Measurements from ENCODE around the gene ACOXL.

ACOXL gene

GRCh38 chr2:110973262-110973661 lies 240.9 kb downstream of the ACOXL start:
- no peak for DNase-seq (ENCODE audit: low read depth in 2 of 2)

DNA sequence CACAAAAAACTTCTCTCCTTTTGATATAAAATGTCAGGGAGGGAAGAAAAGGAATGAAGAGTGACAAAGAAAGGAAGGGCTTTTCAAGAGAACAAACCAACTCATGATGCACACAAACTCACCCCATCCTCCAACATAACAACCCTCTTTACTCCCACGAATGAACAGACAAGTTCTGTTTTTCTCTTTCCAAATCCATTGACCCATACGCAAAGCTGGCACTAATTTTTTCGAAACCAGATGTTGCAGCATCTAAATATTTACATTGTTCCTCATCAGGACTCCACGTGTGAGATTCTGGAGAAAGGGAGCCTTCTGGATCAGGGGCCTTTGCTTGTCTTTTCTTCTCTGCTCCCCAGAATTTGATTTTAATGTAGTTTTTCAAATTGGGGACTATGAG lies 245.0 kb downstream of the ACOXL start:
- DNase-seq (ENCODE audit: low read depth in 2 of 2): no peak

GRCh38 chr2:110978148-110978547 lies 245.8 kb downstream of the ACOXL start:
- DNase-seq (ENCODE audit: low read depth in 2 of 2): no peak

GRCh38 chr2:110978756-110979470 lies 246.5 kb downstream of the ACOXL start:
- no peak for DNase-seq (ENCODE audit: low read depth in 2 of 2)

- no peak for DNase-seq (ENCODE audit: low read depth in 2 of 2)
Observed at GRCh38 chr2:110979471-110980338, 247.3 kb downstream of the ACOXL start.

GRCh38 chr2:110980339-110981062 lies 248.1 kb downstream of the ACOXL start:
- DNase-seq (ENCODE audit: low read depth in 2 of 2): no peak

DNA sequence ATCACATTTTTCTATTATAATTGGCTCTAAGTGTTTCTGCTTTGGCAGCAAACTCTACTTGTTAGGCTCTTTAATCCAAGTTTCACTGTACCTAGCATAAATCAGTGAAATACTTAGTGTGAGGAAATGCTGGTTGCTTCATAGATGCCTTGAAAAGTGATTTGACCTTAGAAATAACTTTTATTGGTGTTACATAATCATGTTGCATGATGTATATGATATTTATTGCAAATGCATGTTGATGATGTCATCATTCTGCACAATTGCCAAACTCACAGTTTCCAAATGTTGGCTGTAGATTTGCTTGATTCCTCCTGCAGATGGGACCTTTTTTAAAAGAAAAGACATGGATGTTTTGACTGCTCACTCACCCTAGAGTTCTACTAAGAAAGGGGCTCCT lies 250.8 kb downstream of the ACOXL start:
- no peak for DNase-seq (ENCODE audit: low read depth in 2 of 2)

DNA sequence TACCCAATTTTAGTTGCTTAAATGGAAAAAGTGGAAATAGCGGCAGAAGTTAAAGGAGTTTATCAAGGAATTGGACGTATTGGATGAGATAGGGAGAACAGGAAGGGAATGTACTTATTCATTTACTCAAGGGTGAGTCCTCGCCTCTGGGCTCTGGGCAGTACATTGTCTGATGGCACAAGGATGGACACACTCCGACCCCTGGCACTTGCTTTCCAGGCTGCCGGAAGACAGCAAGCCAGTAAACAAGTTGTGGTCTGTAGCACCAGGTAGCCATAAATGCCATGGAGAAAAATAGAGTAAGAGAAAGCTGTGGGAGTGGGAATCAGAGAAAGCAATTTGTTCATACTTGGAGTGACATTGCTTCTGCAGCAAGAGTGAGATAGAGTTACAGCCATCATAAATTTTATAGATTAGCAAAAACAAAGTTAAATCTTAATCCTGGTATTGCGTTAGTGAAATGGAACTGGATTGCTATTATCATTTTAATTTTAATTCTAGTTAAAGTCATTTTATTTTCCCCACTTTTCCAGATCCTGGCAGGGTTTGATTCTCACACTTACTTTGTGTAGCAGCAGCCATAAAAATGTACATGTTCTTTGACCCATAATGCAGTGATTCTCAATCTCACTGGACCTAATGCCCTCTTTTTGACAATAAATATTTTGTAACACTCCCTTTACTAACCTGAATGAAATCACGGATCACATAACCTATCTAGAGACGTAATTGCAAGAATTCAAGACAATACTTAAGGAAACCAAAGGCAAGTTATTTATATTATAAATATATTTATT lies 252.5 kb downstream of the ACOXL start:
- DNase-seq (ENCODE audit: low read depth in 2 of 2): no peak

- no peak for DNase-seq (ENCODE audit: low read depth in 2 of 2)
Observed at GRCh38 chr2:110990440-110990839, 258.1 kb downstream of the ACOXL start.

DNA sequence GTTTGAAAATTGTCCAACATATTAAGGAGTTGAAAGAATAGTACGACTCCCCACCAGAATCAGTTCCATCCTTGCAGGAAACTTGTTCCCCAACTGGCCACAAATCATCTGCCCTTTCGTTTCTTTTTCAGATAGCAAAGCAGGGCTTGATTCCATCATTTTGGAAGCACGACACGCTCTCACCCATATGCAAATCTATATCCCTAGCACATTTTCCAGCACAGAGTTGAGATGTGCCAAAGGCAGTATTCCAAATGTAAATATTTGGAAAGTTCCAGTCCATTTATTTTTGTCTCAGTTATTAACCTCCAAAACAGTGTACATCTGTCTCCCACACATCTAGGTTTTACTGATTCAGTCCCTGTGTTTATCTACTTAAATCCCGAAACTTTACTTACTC lies 259.5 kb downstream of the ACOXL start:
- no peak for DNase-seq (ENCODE audit: low read depth in 2 of 2)

GRCh38 chr2:110992886-110993285 lies 260.5 kb downstream of the ACOXL start:
- no peak for DNase-seq (ENCODE audit: low read depth in 2 of 2)

DNA sequence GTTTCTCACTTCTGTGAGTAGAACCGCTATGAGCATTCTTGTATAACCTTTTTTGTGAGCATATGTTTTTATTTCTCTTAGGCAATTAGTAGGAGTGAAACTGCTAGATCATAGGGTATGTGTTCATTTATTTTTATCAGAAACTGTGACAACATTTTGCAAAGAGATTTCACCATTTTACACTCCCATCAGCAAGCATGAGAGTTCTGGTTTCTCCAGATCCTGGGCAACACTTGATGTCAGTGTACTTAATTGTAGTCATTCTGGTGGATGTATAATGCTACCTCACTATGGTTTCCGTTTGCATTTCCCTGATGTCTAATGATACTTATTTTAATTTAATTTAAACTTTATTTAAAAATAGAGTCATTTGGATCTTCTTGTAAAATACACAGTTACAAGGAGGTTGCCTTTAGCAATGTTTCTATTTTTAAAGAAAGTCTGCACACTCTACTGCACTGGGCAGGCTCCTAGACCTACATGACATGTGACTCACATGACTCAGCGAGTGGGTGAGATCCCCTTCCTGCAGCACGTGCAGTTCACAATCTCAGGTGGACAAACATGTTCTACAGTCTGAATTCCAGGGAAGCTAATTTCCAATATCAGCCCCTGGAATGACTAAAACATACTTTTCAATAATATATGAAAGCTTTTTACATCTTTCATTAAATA lies 261.3 kb downstream of the ACOXL start:
- no peak for DNase-seq (ENCODE audit: low read depth in 2 of 2)

DNA sequence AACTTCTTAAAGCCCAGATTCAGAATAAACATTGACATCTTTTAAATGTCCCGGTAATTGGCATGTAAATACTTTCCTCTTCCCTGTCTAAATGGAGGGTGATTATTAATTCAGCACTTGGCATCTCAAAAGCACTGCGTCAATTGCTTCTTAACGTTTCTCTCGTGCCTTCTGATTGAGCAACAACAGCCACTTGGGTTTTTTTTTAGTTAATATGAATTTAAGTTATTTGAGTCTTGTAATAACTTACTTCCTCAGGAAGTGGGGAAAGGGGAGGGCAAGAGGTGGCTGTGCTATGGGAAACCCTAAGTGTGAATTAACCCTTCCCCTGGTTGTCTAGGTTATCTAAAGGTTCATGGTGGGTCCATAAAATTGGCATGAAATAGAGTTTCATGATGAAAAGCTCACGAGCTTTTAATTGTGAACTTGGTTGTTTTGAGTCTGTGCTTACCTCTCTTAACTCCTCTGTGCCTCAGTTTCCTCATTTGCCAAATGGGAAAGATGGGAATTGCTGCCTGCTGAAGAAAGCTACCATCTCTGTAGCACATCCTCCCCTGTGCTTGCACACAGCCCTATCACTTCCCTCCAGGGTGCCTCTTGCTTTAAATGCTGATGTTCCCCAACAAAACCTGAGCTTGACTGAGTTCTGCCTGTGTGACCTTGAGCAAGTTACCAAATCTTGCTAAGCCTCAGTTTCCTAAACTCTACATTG lies 262.0 kb downstream of the ACOXL start:
- DNase-seq (ENCODE audit: low read depth in 2 of 2): no peak

DNA sequence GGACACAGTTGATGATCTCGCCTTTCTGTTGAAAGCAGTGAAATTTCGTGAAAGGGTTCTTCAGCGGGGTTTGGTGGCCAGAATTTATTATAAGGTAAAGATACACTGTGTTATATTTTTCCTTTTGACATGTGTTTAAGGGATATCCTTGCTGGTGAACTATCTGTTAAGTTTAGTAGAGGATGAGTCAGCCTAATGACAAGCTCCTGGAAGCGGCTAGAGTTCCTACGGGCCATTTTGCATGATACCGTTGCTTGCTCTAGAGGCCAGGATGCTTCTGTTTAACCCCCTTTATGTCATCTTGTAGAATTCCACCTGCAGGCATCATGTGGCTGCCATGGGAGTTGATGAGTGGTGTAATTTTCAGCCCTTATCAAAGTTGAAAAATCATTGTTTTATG lies 263.5 kb downstream of the ACOXL start:
- DNase-seq (ENCODE audit: low read depth in 2 of 2): no peak

- no peak for DNase-seq (ENCODE audit: low read depth in 2 of 2)
Observed at GRCh38 chr2:110997331-110998045, 265.1 kb downstream of the ACOXL start.

GRCh38 chr2:110998311-110998710 lies 265.9 kb downstream of the ACOXL start:
- DNase-seq (ENCODE audit: low read depth in 2 of 2): no peak

DNA sequence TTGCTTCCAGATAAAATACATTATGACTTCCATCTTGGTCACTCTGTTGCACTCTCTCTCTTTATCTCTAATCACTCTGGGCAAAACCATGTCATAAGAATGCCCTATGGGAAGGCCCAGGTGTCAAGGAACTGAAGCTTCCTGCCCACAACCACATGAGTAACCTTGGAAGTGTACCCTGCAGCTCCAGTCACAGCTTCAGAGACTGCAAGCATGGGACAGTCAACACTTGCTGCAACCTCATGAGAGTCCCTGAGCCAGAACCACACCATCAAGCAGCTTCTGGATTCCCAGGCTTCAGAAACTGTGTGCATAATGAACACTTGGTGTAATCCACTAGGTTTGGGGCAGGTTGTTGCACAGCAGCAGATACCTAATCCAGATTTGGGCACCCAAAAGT lies 267.3 kb downstream of the ACOXL start:
- no peak for DNase-seq (ENCODE audit: low read depth in 2 of 2)

DNA sequence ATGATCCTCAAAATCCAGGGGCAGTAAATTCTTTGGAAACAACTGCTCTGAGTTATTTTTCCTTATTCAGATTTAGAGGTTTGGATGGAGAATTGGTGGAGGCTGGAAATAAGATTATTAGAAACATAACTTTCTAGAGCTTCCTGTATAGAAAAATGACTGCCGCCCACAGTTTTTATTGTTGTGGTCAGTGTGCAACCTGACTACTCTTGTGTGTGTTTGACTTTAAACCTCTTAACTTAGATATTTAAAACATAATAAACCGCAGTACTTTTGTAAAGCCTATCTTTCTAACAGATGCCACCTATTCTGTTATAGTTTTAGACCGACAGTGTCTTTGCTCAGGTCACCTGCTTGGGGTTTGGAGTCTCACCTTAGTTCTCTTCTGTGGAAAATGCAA lies 272.9 kb downstream of the ACOXL start:
- no peak for DNase-seq (ENCODE audit: low read depth in 2 of 2)

- no peak for DNase-seq (ENCODE audit: low read depth in 2 of 2)
Observed at GRCh38 chr2:111005821-111006220, 273.4 kb downstream of the ACOXL start.

Measured in stimulated activated CD4-positive, alpha-beta T cell treated with anti-CD3 and anti-CD28 coated beads, Interleukin-4, amount 100 ng/mL, for 48 hours (primary cell).